OCI-LY1 (cell line): ENCODE results near the gene SFXN1.

Source experiments
- H2AFZ ChIP-seq: fragments of 200-600 bp; sonication (generic), shearing (Covaris generic); 2 replicates; pipeline ENCODE4 v1.6.0; 2014; ENCODE audit warnings: antibody characterized with exemption, mild to moderate bottlenecking, low read length
- H3F3A ChIP-seq: fragments of 200-600 bp; sonication (generic), shearing (Covaris generic); 2 replicates; pipeline ENCODE4 v1.6.0; 2014; ENCODE audit warnings: mild to moderate bottlenecking, antibody characterized with exemption, low read length, moderate library complexity; ENCODE audit not compliant: insufficient read depth
- H3K27ac ChIP-seq: fragments of 200-600 bp; sonication (generic); 2 replicates; pipeline ENCODE4 v1.5.1; 2014; ENCODE audit warnings: low read length, mixed run types, mild to moderate bottlenecking, low read depth; ENCODE audit not compliant: poor library complexity, severe bottlenecking
- H3K27me3 ChIP-seq: fragments of 200-600 bp; sonication (generic); 2 replicates; pipeline ENCODE4 v1.6.0; 2014; ENCODE audit warnings: antibody characterized with exemption, mild to moderate bottlenecking, low read length, moderate library complexity; ENCODE audit not compliant: insufficient read depth
- H3K36me3 ChIP-seq: fragments of 200-600 bp; sonication (generic); 2 replicates; pipeline ENCODE4 v1.6.1; 2014; ENCODE audit warnings: mild to moderate bottlenecking, antibody characterized with exemption, low read length, moderate library complexity, mixed read lengths; ENCODE audit not compliant: insufficient read depth
- H3K4me1 ChIP-seq: fragments of 200-600 bp; sonication (generic); 2 replicates; pipeline ENCODE4 v1.5.1; 2014; ENCODE audit warnings: mild to moderate bottlenecking, low read length, moderate library complexity; ENCODE audit not compliant: insufficient read depth, severe bottlenecking
- H3K4me2 ChIP-seq: fragments of 200-600 bp; sonication (generic), shearing (Covaris generic); 2 replicates; pipeline ENCODE4 v1.6.1; 2014; ENCODE audit warnings: low read length
- H3K4me3 ChIP-seq: fragments of 200-600 bp; sonication (generic); 2 replicates; pipeline ENCODE4 v1.5.1; 2014; ENCODE audit warnings: low read length, low read depth, mild to moderate bottlenecking, mixed read lengths; ENCODE audit not compliant: poor library complexity, severe bottlenecking
- H3K79me2 ChIP-seq: fragments of 200-600 bp; shearing (Covaris generic); 2 replicates; pipeline ENCODE4 v1.6.1; 2016; ENCODE audit warnings: mixed run types, low read length, mixed read lengths; ENCODE audit not compliant: insufficient read depth
- H3K9ac ChIP-seq: fragments of 200-600 bp; sonication (generic), shearing (Covaris generic); 2 replicates; pipeline ENCODE4 v1.6.1; 2014; ENCODE audit warnings: mild to moderate bottlenecking, low read length, mixed read lengths
- H3K9me2 ChIP-seq: fragments of 200-600 bp; sonication (generic), shearing (Covaris generic); 2 replicates; pipeline ENCODE4 v1.6.1; 2014; ENCODE audit warnings: low read depth, mild to moderate bottlenecking, low read length, mixed read lengths
- H3K9me3 ChIP-seq: fragments of 200-600 bp; shearing (Covaris generic); 2 replicates; pipeline ENCODE4 v1.6.1; 2014; ENCODE audit warnings: low read length, mixed read lengths
- H4K20me1 ChIP-seq: fragments of 200-600 bp; sonication (generic), shearing (Covaris generic); 2 replicates; pipeline ENCODE4 v1.6.0; 2016; ENCODE audit warnings: mild to moderate bottlenecking, low read length; ENCODE audit not compliant: insufficient read depth
- EZH2 ChIP-seq: fragments of 200-600 bp; sonication (generic), shearing (Covaris generic); IDR thresholded peaks from 2 replicates; pipeline ENCODE4 v1.8.0; 2017; ENCODE audit warnings: borderline replicate concordance, mixed run types, mild to moderate bottlenecking, antibody characterized with exemption, low read length, moderate library complexity, mixed read lengths
- TF ChIP-seq, protein P1 (sequence below): fragments of 200-600 bp; sonication (generic), shearing (Covaris generic); IDR thresholded peaks from 2 replicates; pipeline ENCODE4 v1.5.1; 2017; ENCODE audit warnings: mild to moderate bottlenecking, antibody characterized with exemption, low read length, moderate library complexity, mixed read lengths

Gene SFXN1

DNA sequence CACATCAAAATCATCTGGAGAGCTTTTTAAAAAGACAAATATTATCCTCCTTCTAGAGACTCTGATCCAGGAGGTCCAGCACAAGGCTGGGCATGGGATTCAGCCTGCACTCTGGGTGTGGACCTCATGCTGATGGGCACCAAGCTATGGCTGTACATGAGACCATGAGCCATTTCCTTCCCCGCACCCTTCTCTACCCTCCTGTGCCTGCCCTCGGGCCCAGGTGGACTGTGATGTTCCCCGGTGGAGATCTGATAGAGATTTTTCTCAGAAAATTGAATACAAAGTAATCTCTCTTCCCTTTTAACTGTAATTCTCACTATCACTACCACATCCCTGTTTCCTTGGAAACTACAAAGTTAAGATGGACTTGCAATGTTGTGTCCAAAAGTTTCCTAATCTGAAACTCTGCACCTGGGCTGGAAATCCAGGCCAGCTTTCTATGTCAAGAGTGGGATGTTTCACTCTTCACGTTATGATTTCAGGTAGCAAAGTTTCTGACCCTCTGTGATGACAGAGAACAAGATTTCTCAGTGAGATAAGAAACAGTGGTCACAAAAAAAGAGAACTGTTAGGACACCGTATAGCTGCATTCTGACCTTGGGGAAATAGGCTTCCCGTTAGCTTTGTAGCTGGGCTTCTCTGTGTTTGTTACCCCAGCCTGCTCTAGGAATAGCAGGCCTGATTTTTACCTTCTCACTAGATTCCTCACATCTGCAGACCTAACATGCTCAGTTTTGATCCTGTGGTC, 11.5 kb downstream of the SFXN1 start:
- Histone ChIP-seq H3K9ac (no peak overlapping the region), H3K4me1 (no peaks in the 10 kb centered on the region), H3K4me2 (no peak overlapping the region), H4K20me1 (peaks cover 4% of the 10 kb centered on the region; the same call in 1 of the 2 replicates), H3K9me3 (0 out of 2 replicates have a peak, but pooled peaks cover 3% of the 10 kb centered on the region), H3K27ac (no peak overlapping the region), H2AFZ (no peak overlapping the region), H3K79me2 (peaks cover 63% of the 10 kb centered on the region), H3K36me3 (peaks cover 95% of the 10 kb centered on the region), H3K9me2 (no peaks in the 10 kb centered on the region), H3K4me3 (no peak overlapping the region), H3F3A (no peaks in the 10 kb centered on the region), H3K27me3 (no peaks in the 10 kb centered on the region)
- TF ChIP-seq EZH2, result no peak
- TF ChIP-seq, protein P1, sequence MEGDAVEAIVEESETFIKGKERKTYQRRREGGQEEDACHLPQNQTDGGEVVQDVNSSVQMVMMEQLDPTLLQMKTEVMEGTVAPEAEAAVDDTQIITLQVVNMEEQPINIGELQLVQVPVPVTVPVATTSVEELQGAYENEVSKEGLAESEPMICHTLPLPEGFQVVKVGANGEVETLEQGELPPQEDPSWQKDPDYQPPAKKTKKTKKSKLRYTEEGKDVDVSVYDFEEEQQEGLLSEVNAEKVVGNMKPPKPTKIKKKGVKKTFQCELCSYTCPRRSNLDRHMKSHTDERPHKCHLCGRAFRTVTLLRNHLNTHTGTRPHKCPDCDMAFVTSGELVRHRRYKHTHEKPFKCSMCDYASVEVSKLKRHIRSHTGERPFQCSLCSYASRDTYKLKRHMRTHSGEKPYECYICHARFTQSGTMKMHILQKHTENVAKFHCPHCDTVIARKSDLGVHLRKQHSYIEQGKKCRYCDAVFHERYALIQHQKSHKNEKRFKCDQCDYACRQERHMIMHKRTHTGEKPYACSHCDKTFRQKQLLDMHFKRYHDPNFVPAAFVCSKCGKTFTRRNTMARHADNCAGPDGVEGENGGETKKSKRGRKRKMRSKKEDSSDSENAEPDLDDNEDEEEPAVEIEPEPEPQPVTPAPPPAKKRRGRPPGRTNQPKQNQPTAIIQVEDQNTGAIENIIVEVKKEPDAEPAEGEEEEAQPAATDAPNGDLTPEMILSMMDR, result no peak

DNA sequence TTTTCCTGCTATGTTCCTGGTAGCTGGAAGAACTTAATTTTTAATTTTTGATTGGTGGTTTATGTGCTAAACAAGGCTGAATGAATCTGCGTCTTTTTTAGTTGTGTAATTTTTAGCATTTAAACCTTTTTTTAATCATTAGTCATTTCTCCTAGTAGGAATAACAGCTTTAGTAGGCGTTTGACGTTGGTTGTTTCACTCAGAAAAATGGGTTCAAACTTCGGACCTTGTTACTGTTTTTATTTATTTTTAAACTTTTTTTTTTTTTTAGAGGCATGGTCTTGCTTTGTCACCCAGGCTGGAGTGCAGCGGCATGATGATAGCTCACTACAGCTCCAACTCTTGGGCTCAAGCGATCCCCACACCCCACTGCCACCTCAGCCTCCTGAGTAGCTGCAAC, 12.9 kb downstream of the SFXN1 start:
- Histone ChIP-seq H2AFZ (no peak overlapping the region), H3K27ac (no peak overlapping the region), H3K79me2 (peaks cover 50% of the 10 kb centered on the region), H3K4me3 (no peak overlapping the region), H3K36me3 (peaks cover 95% of the 10 kb centered on the region), H3F3A (no peaks in the 10 kb centered on the region), H3K9ac (no peak overlapping the region), H3K4me1 (no peaks in the 10 kb centered on the region), H3K4me2 (no peak overlapping the region), H3K27me3 (no peaks in the 10 kb centered on the region), H4K20me1 (peaks cover 4% of the 10 kb centered on the region; the same call in 1 of the 2 replicates), H3K9me2 (no peaks in the 10 kb centered on the region), H3K9me3 (0 out of 2 replicates have a peak, but pooled peaks cover 3% of the 10 kb centered on the region)
- TF ChIP-seq, protein P1, result no peak
- no peak for TF ChIP-seq EZH2

DNA sequence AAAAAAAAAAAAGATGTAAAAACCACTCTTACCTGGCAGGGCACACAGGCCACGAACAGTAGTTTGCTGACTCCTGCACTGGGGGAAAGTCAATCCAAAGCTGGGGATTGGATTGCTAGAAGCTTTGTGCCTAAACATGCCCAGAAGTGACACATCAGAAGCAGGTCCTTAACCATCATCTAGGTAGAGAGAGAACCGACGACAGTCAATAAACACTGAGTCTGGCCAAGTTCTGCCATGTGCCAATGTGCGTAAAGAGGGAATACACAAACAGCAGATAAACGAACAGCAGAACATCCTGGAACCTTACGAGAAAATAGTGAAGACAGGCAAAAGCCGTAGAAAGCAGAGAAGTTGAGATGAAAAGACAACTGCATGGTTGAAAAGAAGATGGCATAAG, 14.9 kb downstream of the SFXN1 start:
- no peak overlapping the region for H3K9ac ChIP-seq
- H3K79me2 ChIP-seq, result peaks cover 33% of the 10 kb centered on the region
- H3K4me1 ChIP-seq, result no peaks in the 10 kb centered on the region
- no peaks in the 10 kb centered on the region for H3K9me2 ChIP-seq
- H3K4me2 ChIP-seq, result no peak overlapping the region
- no peaks in the 10 kb centered on the region for H3F3A ChIP-seq
- TF ChIP-seq EZH2, result no peak
- TF ChIP-seq, protein P1, result no peak
- H3K9me3 ChIP-seq, result 0 out of 2 replicates have a peak, but pooled peaks cover 3% of the 10 kb centered on the region
- no peak overlapping the region for H3K4me3 ChIP-seq
- peaks cover 97% of the 10 kb centered on the region for H3K36me3 ChIP-seq
- no peak overlapping the region for H3K27ac ChIP-seq
- H2AFZ ChIP-seq, result no peak overlapping the region
- H3K27me3 ChIP-seq, result no peaks in the 10 kb centered on the region
- peaks cover 4% of the 10 kb centered on the region; the same call in 1 of the 2 replicates for H4K20me1 ChIP-seq
